Measurements from ENCODE around the gene CRACR2B.

CRACR2B gene

GRCh38 chr11:794766-795633 lies 32.7 kb upstream of the CRACR2B start:
- DNase-seq (ENCODE audit: low read depth): no peak

DNA sequence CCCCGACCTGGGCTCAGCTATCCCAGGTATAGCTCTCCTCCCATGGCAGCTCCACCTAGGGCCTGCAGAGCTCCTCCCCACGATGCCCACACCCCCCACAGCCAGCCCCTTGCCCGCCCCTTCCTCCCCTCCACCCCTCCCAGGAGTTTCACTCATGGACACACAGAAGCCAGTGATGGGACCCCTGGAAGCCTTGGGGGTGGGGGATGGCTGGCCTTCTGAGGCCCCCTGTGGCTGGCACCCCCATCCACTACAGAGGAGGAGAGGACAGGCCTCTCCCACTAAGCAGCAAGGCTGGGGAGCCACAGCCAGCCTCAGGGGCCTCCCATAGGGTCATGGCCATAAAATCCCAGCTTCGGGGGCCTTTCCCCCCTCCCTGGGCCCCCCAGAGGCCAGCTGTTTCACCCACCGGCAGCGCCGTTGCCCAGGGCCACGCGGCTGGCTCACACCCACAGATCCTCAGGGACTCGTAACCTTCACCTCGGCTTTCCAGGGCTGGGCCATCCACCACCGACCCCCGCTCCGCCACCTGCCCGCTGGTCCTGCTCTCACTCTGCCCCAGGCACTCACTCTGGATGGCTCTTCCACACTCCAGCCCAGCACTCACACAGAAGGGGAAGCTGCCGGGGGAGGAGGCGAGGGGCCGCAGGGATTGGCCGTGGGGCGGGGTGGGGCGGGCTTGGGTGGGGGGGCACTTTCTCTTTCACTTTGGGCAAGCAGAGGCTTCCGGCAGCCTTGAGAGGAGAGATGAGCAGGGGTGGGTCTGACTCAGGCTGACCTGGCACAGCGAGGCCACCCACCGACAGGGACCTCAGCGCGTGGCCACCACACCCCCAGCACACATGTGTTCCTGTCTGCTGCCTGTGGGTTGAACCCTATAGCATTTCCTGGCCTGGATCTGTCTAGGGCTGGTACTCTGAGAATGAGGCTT lies 31.8 kb upstream of the CRACR2B start:
- peak; percentile 67 for DNase-seq (ENCODE audit: low read depth)

DNA sequence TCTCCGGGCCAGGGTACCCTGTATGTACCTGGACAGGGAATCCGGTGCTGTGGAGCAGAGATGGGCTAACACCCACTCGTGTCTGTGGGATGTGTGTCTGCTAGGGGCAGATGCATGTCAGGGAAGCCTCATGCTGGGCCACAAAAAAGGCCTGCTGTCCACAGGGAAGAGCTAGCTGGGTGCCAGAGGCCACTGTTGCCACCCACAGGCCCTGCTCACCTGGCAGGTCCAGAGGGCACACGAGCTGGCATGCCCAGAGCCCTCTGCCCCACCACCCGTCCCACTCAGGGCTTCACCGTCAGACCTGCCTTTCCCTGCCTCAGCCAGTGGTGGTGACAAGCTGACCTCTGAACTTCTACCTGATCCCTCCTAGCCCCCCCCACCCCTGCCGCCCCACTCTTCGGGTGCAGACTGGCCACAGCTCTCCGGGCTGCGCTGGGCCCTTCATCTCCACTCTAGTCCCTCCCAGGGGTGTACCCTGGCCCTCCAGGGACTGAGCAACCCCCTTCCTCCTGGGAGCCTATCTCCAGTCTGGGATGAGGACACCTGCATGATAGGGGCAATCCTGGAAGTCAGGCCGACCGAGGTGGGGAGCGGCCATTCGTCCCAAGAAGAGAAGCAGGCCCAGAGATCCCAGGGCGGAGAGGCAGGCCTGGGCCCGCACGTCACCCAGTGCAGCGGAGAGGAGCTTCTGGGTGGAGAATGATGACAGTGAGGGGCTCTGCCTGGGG lies 31.0 kb upstream of the CRACR2B start:
- DNase-seq (ENCODE audit: low read depth): no peak

GRCh38 chr11:797296-798092 lies 30.2 kb upstream of the CRACR2B start:
- DNase-seq (ENCODE audit: low read depth): peak; percentile 70

- peak; percentile 72 for DNase-seq (ENCODE audit: low read depth)
These were observed 29.5 kb upstream of the CRACR2B start, which contains the start of gene SLC25A22 for GRCh38 chr11:798093-798713. SLC25A22 (minus strand) TSS chr11:798281; CDS start chr11:795006, 3,275 bp downstream.

DNA sequence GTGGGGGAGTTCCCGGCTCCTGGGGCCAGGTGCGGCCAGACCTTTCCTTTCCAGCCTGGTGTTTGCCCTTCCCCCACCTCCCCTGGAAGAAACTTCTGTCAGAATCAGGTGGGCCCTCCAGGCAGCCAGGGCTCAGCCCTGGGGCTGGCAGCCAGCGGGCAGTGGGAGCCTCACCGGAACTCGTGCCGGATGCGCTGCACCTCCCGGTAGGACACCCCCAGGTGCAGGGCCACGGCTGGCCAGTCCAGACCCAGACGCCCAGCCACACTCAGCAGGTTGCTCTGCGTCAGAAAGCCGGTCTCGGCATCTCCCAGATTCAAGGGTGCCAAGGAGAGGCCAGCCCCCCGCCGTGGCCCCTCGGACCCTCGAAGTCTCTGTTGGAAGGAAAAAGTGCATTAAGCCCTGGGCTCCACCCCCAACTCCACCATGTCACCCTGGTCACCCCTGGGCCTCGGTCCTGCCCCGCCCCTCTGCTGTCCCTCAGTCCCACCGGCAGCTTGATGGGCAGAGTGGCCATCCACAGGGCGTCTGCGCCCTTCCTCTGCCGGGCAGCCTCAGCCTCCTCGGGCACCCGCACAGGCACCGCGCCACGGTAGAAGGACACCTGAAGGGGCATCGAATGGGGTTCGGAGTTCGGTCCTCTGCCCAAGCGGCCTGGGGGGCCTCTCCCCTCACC lies 27.9 kb upstream of the CRACR2B start:
- no peak for DNase-seq (ENCODE audit: low read depth)

GRCh38 chr11:800473-800872 lies 27.2 kb upstream of the CRACR2B start:
- DNase-seq (ENCODE audit: low read depth): no peak

DNA sequence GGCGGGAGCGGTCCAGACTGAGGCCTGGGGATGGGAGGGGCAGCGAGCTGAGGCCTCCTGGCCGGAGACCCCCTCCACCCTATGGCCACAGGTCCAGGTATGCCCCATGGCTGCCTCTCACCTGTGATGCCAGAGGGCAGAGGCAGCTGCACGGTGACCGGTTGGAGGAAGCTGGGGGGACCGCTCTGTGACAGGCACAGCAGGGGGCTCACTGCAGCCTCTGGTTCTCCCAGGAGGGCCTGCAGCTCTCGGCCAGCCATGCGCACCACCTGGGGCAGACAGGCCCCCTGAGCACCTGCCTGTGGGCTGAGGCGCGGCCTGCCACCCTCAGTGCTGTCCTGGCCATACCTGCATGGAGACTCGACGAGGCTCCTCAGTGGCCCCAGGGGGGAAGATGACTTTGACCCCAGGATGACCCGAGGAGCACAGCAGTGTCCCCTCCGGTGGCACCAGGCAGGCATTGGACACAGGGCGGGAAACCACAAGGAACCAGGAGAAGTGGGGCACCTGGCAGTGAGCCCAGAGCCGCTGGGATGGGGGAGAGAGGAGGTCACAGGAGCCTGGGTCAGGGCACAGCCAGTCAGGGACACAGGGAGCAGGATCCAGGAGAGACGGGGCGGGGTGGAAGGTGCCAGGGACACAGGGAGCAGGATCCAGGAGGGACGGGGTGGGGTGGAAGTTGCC lies 26.5 kb upstream of the CRACR2B start:
- no peak for DNase-seq (ENCODE audit: low read depth)

GRCh38 chr11:802018-802617 lies 25.6 kb upstream of the CRACR2B start:
- no peak for DNase-seq (ENCODE audit: low read depth)

- DNase-seq (ENCODE audit: low read depth): no peak
These were observed 24.8 kb upstream of the CRACR2B start for GRCh38 chr11:802693-803466.

DNA sequence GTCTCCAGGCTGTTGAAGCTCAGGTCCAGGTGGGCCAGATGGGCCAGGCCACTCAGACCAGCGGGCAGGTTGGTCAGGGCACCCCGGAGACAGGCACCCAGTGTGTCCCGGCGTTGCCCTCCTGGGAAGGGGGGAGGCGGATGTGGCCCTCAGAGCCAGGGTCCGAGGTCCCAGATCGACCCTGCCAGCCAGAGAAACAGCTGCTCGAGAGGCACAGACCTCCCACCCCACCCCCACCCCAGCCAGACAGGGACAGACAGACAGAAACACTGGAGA lies 24.3 kb upstream of the CRACR2B start:
- DNase-seq (ENCODE audit: low read depth): no peak

DNA sequence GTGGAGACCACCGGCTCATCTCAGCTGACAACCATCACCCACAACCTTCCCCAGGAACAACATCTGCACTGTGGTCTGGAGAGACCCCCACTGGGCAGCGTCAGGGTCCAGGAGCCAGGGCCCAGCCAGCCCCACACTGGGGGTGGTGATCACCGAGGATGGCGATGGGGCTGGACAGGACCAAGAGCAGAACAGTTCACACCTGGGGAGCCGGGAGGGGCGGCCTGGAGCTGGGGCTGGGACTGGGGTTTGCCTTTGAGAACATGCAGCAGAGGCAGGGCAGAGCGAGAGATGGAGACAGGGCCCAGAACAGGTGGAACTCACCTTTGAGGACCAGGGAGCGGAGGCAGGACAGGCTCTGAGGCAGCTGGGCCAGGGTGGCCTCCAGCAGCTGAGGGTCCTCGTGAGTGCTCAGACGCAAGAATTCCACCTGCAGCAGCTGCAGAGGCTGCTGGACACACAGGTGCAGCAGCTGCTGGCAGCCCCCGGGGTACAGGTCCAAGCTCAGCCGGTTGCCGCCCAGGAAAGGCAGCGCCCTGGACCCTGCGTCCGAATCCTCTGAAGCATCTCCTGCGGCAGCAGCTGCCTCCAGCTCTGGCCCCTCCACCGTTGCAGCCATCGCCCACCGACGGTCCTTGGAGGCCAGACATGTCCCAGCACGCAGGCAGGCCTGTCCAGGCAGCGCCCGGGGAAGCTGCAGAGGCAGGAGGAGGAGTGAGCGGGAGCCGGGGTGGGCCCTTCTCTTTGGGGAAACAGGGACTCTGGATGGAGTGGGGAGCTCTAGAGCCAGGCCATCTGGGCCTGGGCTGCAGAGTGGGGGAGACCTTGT lies 23.7 kb upstream of the CRACR2B start:
- no peak for DNase-seq (ENCODE audit: low read depth)

DNA sequence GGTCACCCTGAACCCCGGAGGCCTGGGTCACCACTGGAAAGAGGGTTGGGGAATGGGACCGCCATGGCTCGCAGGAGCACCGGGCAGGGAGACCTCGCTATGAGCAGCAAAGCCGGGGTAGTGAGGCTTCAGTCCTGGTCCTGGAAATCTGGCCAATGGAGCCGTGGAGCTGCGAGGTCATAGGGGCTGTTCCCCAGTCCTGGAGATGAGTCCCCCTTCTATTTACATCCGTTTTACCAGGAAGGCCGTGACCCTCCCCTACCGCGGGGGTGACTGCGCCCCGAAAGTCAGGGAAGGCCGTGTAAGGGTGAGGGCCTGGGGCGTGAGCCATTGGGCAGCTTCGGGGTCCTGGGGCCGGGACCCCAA lies 23.1 kb upstream of the CRACR2B start:
- no peak for DNase-seq (ENCODE audit: low read depth)

DNA sequence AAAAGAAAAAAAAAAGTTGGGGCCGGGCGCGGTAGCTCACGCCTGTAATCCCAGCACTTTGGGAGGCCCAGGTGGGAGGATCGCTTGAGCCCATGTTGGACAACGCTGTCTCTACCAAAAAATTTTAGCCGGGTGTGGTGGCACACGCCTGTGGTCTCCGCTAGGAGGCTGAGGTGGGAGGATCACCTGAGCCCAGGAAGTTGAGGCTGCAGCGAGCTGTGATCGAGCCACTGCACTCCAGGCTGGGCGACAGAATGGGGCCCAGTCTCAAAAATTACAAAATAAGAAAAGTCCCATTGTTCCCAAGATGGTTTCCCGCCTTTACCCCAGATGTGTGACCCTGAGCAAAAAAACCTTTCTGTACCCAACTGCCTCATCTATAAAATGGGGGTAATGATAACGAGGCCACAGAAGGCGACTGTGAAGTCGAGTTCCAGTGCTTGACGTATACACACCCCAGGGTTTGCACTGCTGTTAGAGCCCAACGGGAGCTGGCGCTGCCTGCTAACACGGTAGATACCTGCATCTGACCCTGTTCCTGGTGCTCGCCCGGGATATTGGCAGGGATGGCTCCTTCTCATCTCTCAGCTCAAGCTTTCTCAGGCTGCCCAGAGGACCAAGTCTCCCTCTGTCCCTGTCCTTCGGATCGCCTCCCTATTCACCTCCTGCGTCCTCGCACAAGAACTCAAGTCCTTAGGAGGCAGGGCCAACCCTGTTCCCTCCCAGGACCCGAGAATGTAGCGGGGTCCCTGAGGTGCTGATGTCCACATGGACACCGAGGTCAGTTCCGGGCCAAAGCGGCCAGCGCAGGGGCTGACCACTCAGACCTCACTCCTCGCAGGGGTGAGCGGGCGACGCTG lies 19.1 kb upstream of the CRACR2B start:
- no peak for DNase-seq (ENCODE audit: low read depth)

- peak; percentile 98 for DNase-seq (ENCODE audit: low read depth)
These were observed 18.3 kb upstream of the CRACR2B start, which contains the start of gene RPLP2 for GRCh38 chr11:809287-810039. RPLP2 (plus strand) TSS chr11:809967; CDS start chr11:810235, 268 bp downstream.

GRCh38 chr11:810040-810567 lies 17.6 kb upstream of the CRACR2B start:
- DNase-seq (ENCODE audit: low read depth): no peak
